ENCODE results near the gene NINJ2.

Gene NINJ2

DNA sequence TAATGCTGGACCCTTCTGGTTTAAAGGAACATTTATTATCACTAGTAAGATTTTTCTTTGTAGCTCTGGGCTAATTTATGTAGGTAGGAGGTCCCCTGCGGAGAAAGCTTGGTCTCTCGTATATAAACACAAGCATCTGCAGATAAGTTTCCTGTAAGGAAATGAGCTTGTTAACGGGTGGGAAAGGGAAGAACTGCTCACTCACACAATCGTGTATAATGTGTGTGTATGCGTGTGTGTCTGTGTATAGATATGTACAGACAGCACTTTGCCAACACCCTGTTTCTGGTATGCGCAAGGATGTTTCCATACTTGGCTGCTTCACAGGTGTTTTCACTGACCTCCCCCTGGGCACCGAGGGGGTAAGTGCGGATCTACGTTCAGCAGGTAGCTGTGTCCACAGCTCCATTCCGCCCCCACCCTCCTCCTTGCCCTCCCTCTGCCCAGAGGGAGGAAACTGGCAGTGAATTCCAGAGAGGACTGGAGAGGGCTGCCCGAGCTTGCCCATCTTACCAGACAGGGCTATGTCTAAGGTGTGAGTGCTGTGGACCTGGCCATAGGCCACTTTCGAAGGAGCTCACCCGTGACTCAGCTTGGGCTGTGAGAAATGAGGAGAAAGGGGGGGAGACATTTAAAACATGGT, 65.2 kb downstream of the NINJ2 start:
- no peak overlapping the region for H3K27ac ChIP-seq
- TF ChIP-seq CTCF (conservative IDR thresholded peaks at IDR 0.05) (no peak), ZFX (IDR thresholded peaks at IDR 0.05) (no peak)

DNA sequence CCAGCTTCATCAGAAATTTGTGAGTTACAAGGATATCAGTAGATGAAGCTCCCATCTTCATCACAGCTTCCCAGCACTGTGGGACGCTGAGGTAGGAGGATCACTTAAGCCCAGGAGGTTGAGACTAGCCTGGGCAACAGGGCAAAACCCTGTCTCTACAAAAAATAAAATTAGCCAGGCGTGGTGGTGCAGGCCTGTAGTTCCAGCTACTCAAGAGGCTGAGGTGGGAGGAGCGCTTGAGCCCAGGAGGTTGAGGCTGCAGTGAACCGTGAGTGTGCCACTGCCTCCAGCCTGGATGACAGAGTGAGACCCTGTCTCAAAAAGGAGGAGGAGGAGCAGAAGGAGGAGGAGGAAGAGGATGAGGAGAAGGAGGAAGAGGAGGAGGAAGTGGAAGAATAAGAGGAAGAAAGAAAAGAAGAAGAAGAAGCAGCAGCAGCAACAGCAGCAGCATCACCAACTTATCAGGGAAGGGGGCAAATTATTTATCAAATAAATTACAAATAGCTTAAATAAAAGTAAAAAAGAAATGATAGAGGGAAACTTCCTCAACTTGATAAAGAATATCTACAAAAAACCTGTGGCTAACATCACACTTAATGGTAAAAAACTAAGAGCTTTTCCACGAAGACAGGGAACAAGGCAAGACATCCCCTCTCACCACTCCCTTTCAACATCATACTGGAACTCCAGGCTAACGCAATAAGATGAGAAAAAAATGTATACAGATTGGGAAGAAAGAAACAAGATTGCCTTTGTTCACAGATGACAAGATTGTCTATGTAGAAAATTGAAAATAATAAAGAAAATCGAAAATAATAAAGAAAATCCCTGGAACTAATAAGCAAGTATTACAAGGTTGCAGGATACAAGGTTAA, 69.6 kb downstream of the NINJ2 start:
- no peak for TF ChIP-seq ZFX (IDR thresholded peaks at IDR 0.05)
- TF ChIP-seq CTCF (conservative IDR thresholded peaks at IDR 0.05) = no peak
- no peak overlapping the region for H3K27ac ChIP-seq

GRCh38 chr12:592024-592505, 71.2 kb downstream of the NINJ2 start:
- TF ChIP-seq CTCF (conservative IDR thresholded peaks at IDR 0.05) (no peak), ZFX (IDR thresholded peaks at IDR 0.05) (no peak)
- H3K27ac ChIP-seq = no peak overlapping the region

- TF ChIP-seq ZFX (IDR thresholded peaks at IDR 0.05) (no peak), CTCF (conservative IDR thresholded peaks at IDR 0.05) (no peak; the same call in 1 of the 2 replicates)
- no peak overlapping the region for H3K27ac ChIP-seq
These were observed 71.8 kb downstream of the NINJ2 start for GRCh38 chr12:591167-592023.

GRCh38 chr12:590206-590750, 73.0 kb downstream of the NINJ2 start:
- TF ChIP-seq CTCF (conservative IDR thresholded peaks at IDR 0.05) (no peak), ZFX (IDR thresholded peaks at IDR 0.05) (no peak)

GRCh38 chr12:588646-589045, 74.6 kb downstream of the NINJ2 start:
- TF ChIP-seq ZFX (IDR thresholded peaks at IDR 0.05) = no peak
- no peak for TF ChIP-seq CTCF (conservative IDR thresholded peaks at IDR 0.05)
- H3K27ac ChIP-seq = no peak overlapping the region

More at GRCh38 chr12:590206-590750, 73.0 kb downstream of the NINJ2 start:
- H3K27ac ChIP-seq = no peak overlapping the region
